K562 (cell line): ENCODE results near the gene ACKR2. TPM values are rescaled to one million over a fixed set of nuclear protein-coding genes. Genes with fewer than 3 reads are reported as not detected.

Experiments used
- EP300 ChIP-seq: IDR thresholded peaks from 2 replicates; pipeline ENCODE4 v1.6.1; 2012; ENCODE audit warnings: low read length, improper control_type of control experiment
- GATAD2A ChIP-seq: fragments of 450-650 bp; IDR thresholded peaks from 2 replicates; pipeline ENCODE4 v1.6.1; 2017
- GTF2A2 ChIP-seq: IDR thresholded peaks from 2 replicates; pipeline ENCODE4 v1.6.1; 2016; ENCODE audit warnings: mild to moderate bottlenecking, missing genetic modification characterization, missing compliant biosample characterization
- MCM7 ChIP-seq, 2 experiments: fragments of 450-650 bp; IDR thresholded peaks; 2 replicates each; pipeline ENCODE4 v1.6.1; 2016 to 2018
- MEIS2 ChIP-seq: fragments of 450-650 bp; IDR thresholded peaks from 2 replicates; pipeline ENCODE4 v1.6.1; 2014; ENCODE audit warnings: mild to moderate bottlenecking; ENCODE audit not compliant: partially characterized antibody
- MTA1 ChIP-seq: fragments of 450-650 bp; IDR thresholded peaks from 2 replicates; pipeline ENCODE4 v1.6.1; 2017; ENCODE audit warnings: borderline replicate concordance
- NFRKB ChIP-seq: fragments of 450-650 bp; IDR thresholded peaks from 2 replicates; pipeline ENCODE4 v1.6.1; 2016; ENCODE audit warnings: low read depth
- NRF1 ChIP-seq, 2 experiments: fragments of 450-650 bp; IDR thresholded peaks in 1 of 2; conservative IDR thresholded peaks in 1 of 2; 2 replicates each; pipeline ENCODE4 v1.6.1; 2014; ENCODE audit warnings: mild to moderate bottlenecking in 2 of 2
- PTRF ChIP-seq: fragments of 450-650 bp; IDR thresholded peaks from 2 replicates; pipeline ENCODE4 v1.6.1; 2016; ENCODE audit warnings: mild to moderate bottlenecking, missing genetic modification characterization, missing compliant biosample characterization
- RHOXF2B ChIP-seq: fragments of 250-450 bp; sonication (Bioruptor Pico); conservative IDR thresholded peaks from 2 replicates; pipeline ENCODE4 v1.5.1; 2021
- SIRT6 ChIP-seq: IDR thresholded peaks from one replicate; pipeline ENCODE4 v1.6.1; 2012; ENCODE audit warnings: low read depth, mild to moderate bottlenecking, control low read depth, inconsistent platforms, low read length, moderate library complexity
- SREBF1 ChIP-seq: fragments of 150-350 bp; IDR thresholded peaks from 2 replicates; pipeline ENCODE4 v1.6.1; 2014; ENCODE audit warnings: antibody characterized with exemption, low read depth, low read length, borderline replicate concordance
- TEAD1 ChIP-seq, 2 experiments: fragments of 450-650 bp in 1 of 2; sonication (generic) in 1 of 2; formaldehyde crosslinking; IDR thresholded peaks; 2 replicates each; pipeline versions ENCODE4 v1.4.0 to v1.8.0; 2020 to 2022; ENCODE audit warnings: mild to moderate bottlenecking in 2 of 2, missing genetic modification reagents in 1 of 2
- TEAD2 ChIP-seq: fragments of 450-650 bp; IDR thresholded peaks from 2 replicates; pipeline ENCODE4 v1.6.1; 2016; ENCODE audit warnings: missing genetic modification characterization, control low read depth, missing compliant biosample characterization
- ZBTB17 ChIP-seq: fragments of 450-650 bp; formaldehyde crosslinking; IDR thresholded peaks from 2 replicates; pipeline ENCODE4 v1.4.0; 2020; ENCODE audit warnings: mild to moderate bottlenecking
- ZC3H8 ChIP-seq: fragments of 450-650 bp; IDR thresholded peaks from 2 replicates; pipeline ENCODE4 v1.6.1; 2017
- ZNF263 ChIP-seq: sonication (generic); formaldehyde crosslinking; IDR thresholded peaks from 2 replicates; pipeline ENCODE4 v1.8.0; 2022; ENCODE audit warnings: mild to moderate bottlenecking, missing genetic modification reagents, borderline replicate concordance
- ZNF311 ChIP-seq: fragments of 250-450 bp; sonication (Bioruptor Pico); IDR thresholded peaks from 2 replicates; pipeline ENCODE4 v1.4.0; 2020; ENCODE audit warnings: mild to moderate bottlenecking, moderate library complexity
- ZNF696 ChIP-seq: fragments of 250-450 bp; sonication (Bioruptor Pico); conservative IDR thresholded peaks from 2 replicates; pipeline ENCODE4 v1.4.0; 2020; ENCODE audit warnings: mild to moderate bottlenecking, moderate library complexity
- polyA plus RNA-seq, 8 experiments: library from polyadenylated mRNA; depleted of rRNA in 4 of 8; stranded (reverse) in 5 of 8; unstranded in 3 of 8; fragments of >200 nt; fragmentation: Nextera tagmentation in 2 of 8; fragmentation: Illumina TruSeq in 1 of 8; extraction: Ambion mirVana in 2 of 8; extraction: Trizol in 1 of 8; gene quantifications; 2 replicates each; pipeline versions ENCODE4 v1.2.1 to v1.2.3, GENCODE V29; 2011 to 2014; ENCODE audit warnings: inconsistent platforms in 1 of 8, missing spikeins in 1 of 8
- total RNA-seq, 7 experiments: library from RNA; depleted of rRNA in 6 of 7; stranded (reverse); fragments of >200 nt in 6 of 7; fragmentation: Illumina TruSeq in 2 of 7; extraction: Trizol in 2 of 7; gene quantifications; 2 replicates each; pipeline versions ENCODE4 v1.2.1 to v1.2.3, GENCODE V29; 2011 to 2021; ENCODE audit warnings: low replicate concordance in 1 of 7
- TF ChIP-seq, protein P1 (sequence below), 2 experiments: fragments of 250-450 bp in 1 of 2; fragments of 450-650 bp in 1 of 2; sonication (Bioruptor Pico) in 1 of 2; IDR thresholded peaks; 2 replicates each; pipeline versions ENCODE4 v1.6.1 to v1.8.0; 2016 to 2021; ENCODE audit warnings: mild to moderate bottlenecking in 2 of 2, moderate library complexity in 2 of 2, missing compliant biosample characterization in 1 of 2, missing genetic modification characterization in 1 of 2
- TF ChIP-seq, protein P2 (sequence below): sonication (generic); formaldehyde crosslinking; IDR thresholded peaks from 2 replicates; pipeline ENCODE4 v1.8.0; 2023; ENCODE audit warnings: mild to moderate bottlenecking, missing genetic modification reagents
- TF ChIP-seq, protein P3 (sequence below): fragments of 450-650 bp; IDR thresholded peaks from 2 replicates; pipeline ENCODE4 v1.6.1; 2016
- TF ChIP-seq, protein P4 (sequence below): fragments of 450-650 bp; IDR thresholded peaks from 2 replicates; pipeline ENCODE4 v1.6.1; 2016; ENCODE audit warnings: missing biosample characterization, missing genetic modification characterization

The ACKR2 gene
- total and polyA plus RNA-seq, 9 of the 15 experiments (the other 6 are each of a cell fraction or from before 2014, with no cell fraction given), result 0.03 to 0.69 (median 0.25) TPM; not detected in 1

DNA sequence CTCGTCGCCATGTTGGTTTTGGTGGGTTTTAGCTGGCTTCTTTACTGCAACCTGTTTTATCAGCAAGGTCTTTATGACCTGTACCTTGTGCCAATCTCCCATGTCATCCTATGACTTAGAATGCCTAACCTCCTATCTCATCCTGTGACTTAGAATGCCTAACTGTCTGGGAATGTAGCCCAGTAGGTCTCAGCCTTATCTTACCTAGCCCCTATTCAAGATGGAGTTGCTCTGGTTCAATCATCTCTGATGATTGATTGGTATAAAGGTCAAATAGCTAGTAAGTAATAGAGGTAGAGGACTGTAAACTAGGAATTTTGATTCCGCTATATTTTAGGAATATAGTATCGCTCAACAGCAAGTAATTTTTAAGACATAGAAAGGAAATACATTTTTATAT lies 1.3 kb upstream of the ACKR2 start (continued):
- TF ChIP-seq, protein P1, sequence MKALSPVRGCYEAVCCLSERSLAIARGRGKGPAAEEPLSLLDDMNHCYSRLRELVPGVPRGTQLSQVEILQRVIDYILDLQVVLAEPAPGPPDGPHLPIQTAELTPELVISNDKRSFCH (CRISPR knock-in tag; IDR thresholded peaks at IDR 0.05), result no peak
- TF ChIP-seq, protein P1 (tag; IDR thresholded peaks at IDR 0.05), result peak; percentile 95
- TF ChIP-seq TEAD2 (tag) (peak; percentile 51; the same call in 1 of the 2 replicates), GATAD2A (no peak), GTF2A2 (tag) (0 out of 2 replicates have a peak, but pooled peaks have one; percentile 48), NFRKB (no peak), ZC3H8 (no peak), NRF1 (conservative IDR thresholded peaks at IDR 0.05 in 1 of 2, IDR thresholded peaks at IDR 0.05 in 1 of 2) (no peak), RHOXF2B (CRISPR knock-in tag) (no peak), MTA1 (no peak), SREBF1 (no peak), EP300 (no peak), MCM7 (IDR thresholded peaks at IDR 0.05) (no peak), ZNF696 (no peak), ZNF263 (CRISPR knock-in tag) (no peak), TEAD1 (CRISPR knock-in tag; IDR thresholded peaks at IDR 0.05) (peak in 1 of 2 experiments; percentile 85; a peak in 2 of 4 replicates), SIRT6 (no peak), MEIS2 (peak; percentile 10), ZBTB17 (no peak), ZNF311 (CRISPR knock-in tag) (peak; percentile 54; the same call in 1 of the 2 replicates), PTRF (tag) (peak; percentile 82)
- TF ChIP-seq, protein P2, sequence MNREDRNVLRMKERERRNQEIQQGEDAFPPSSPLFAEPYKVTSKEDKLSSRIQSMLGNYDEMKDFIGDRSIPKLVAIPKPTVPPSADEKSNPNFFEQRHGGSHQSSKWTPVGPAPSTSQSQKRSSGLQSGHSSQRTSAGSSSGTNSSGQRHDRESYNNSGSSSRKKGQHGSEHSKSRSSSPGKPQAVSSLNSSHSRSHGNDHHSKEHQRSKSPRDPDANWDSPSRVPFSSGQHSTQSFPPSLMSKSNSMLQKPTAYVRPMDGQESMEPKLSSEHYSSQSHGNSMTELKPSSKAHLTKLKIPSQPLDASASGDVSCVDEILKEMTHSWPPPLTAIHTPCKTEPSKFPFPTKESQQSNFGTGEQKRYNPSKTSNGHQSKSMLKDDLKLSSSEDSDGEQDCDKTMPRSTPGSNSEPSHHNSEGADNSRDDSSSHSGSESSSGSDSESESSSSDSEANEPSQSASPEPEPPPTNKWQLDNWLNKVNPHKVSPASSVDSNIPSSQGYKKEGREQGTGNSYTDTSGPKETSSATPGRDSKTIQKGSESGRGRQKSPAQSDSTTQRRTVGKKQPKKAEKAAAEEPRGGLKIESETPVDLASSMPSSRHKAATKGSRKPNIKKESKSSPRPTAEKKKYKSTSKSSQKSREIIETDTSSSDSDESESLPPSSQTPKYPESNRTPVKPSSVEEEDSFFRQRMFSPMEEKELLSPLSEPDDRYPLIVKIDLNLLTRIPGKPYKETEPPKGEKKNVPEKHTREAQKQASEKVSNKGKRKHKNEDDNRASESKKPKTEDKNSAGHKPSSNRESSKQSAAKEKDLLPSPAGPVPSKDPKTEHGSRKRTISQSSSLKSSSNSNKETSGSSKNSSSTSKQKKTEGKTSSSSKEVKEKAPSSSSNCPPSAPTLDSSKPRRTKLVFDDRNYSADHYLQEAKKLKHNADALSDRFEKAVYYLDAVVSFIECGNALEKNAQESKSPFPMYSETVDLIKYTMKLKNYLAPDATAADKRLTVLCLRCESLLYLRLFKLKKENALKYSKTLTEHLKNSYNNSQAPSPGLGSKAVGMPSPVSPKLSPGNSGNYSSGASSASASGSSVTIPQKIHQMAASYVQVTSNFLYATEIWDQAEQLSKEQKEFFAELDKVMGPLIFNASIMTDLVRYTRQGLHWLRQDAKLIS (CRISPR knock-in tag), result no peak
- TF ChIP-seq, protein P3, sequence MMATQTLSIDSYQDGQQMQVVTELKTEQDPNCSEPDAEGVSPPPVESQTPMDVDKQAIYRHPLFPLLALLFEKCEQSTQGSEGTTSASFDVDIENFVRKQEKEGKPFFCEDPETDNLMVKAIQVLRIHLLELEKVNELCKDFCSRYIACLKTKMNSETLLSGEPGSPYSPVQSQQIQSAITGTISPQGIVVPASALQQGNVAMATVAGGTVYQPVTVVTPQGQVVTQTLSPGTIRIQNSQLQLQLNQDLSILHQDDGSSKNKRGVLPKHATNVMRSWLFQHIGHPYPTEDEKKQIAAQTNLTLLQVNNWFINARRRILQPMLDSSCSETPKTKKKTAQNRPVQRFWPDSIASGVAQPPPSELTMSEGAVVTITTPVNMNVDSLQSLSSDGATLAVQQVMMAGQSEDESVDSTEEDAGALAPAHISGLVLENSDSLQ, result no peak
- TF ChIP-seq, protein P4, sequence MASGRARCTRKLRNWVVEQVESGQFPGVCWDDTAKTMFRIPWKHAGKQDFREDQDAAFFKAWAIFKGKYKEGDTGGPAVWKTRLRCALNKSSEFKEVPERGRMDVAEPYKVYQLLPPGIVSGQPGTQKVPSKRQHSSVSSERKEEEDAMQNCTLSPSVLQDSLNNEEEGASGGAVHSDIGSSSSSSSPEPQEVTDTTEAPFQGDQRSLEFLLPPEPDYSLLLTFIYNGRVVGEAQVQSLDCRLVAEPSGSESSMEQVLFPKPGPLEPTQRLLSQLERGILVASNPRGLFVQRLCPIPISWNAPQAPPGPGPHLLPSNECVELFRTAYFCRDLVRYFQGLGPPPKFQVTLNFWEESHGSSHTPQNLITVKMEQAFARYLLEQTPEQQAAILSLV (tag), result peak; percentile 75
